Stimulated activated CD4-positive, alpha-beta T cell treated with anti-CD3 and anti-CD28 coated beads, Interleukin-2, amount 100 ng/mL, for 24 hours (primary cell): ENCODE data around the gene PAM16.
"Not testable (repeated sequence)": the region's sequence is repeated elsewhere in the genome, so short reads cannot be mapped to it uniquely, and the experiment has no call there.

ENCODE experiments used
- DNase-seq, 2 donors: peaks; one replicate each; pipeline ENCODE4 v3.0.0-alpha.2; 2020

The PAM16 gene

GRCh38 chr16:4350365-4350786, 745 bp downstream of the PAM16 start:
- DNase-seq = no peak

GRCh38 chr16:4349332-4349731, 1.8 kb downstream of the PAM16 start:
- no peak for DNase-seq

- DNase-seq = no peak
Observed at GRCh38 chr16:4347765-4348509, 3.2 kb downstream of the PAM16 start.

- no peak for DNase-seq
Observed at GRCh38 chr16:4347010-4347409, 4.1 kb downstream of the PAM16 start.

- DNase-seq = no peak
Observed at GRCh38 chr16:4345836-4346781, 5.0 kb downstream of the PAM16 start.

- no peak for DNase-seq
Observed at GRCh38 chr16:4344983-4345835, 5.9 kb downstream of the PAM16 start.

- not testable (repeated sequence) for DNase-seq
Observed at GRCh38 chr16:4344300-4344982, 6.7 kb downstream of the PAM16 start.

- no peak for DNase-seq
Observed at GRCh38 chr16:4342866-4343744, 8.0 kb downstream of the PAM16 start.

- no peak for DNase-seq
Observed at GRCh38 chr16:4341250-4341649, 9.9 kb downstream of the PAM16 start.

GRCh38 chr16:4340443-4340842, 10.7 kb downstream of the PAM16 start:
- no peak for DNase-seq

- DNase-seq = no peak
Observed at GRCh38 chr16:4339909-4340308, 11.2 kb downstream of the PAM16 start.

GRCh38 chr16:4339455-4339854, 11.7 kb downstream of the PAM16 start:
- DNase-seq = no peak

- no peak for DNase-seq
Observed at GRCh38 chr16:4338712-4339299, 12.3 kb downstream of the PAM16 start.

- no peak for DNase-seq
Observed at GRCh38 chr16:4338125-4338582, 13.0 kb downstream of the PAM16 start.

GRCh38 chr16:4337540-4338088, 13.5 kb downstream of the PAM16 start:
- DNase-seq = no peak

- no peak for DNase-seq
Observed at GRCh38 chr16:4336701-4337539, 14.2 kb downstream of the PAM16 start.

- DNase-seq = no peak
Observed at GRCh38 chr16:4334724-4335495, 16.2 kb downstream of the PAM16 start.

GRCh38 chr16:4333714-4334113, 17.4 kb downstream of the PAM16 start:
- not testable (repeated sequence) for DNase-seq

- DNase-seq = no peak
Observed at GRCh38 chr16:4333308-4333638, 17.8 kb downstream of the PAM16 start.
